ENCODE measurements around the gene POU2F2. TPM values are rescaled to one million over a fixed set of nuclear protein-coding genes. Genes with fewer than 3 reads are reported as not detected.

The POU2F2 gene
- polyA plus RNA-seq, 1 of the 3 experiments (the other 2 are of a cell fraction), result 0.49 TPM

- Histone ChIP-seq H4K20me1 (ENCODE audit: insufficient read depth) (no peaks in the 10 kb centered on the region), H3K27ac (ENCODE audit: low read depth in 2 of 2, low read length in 1 of 2) (no peak overlapping the region), H3K79me2 (ENCODE audit: insufficient read depth) (no peaks in the 10 kb centered on the region), H3F3A (replicated peaks; ENCODE audit: insufficient read depth) (peaks cover 11% of the 10 kb centered on the region), H3K4me1 (ENCODE audit: control insufficient read depth in 1 of 2, insufficient read depth in 2 of 2, low read depth in 1 of 2, low read length in 1 of 2) (peaks cover 0 to 11% of the 10 kb centered on the region in 2 experiments; a peak in 1 of 4 replicates), H3K4me3 (ENCODE audit: low read depth in 2 of 2, low read length in 1 of 2) (no peak overlapping the region), H3K36me3 (replicated peaks in 1 of 2; ENCODE audit: control insufficient read depth in 1 of 2, insufficient read depth in 2 of 2, low read length in 1 of 2) (no peaks in the 10 kb centered on the region), H3K9me3 (no peaks in the 10 kb centered on the region), H2AFZ (ENCODE audit: low read depth) (no peak overlapping the region), H3K4me2 (no peak overlapping the region), H3K9me2 (no peaks in the 10 kb centered on the region), H3K27me3 (ENCODE audit: insufficient read depth) (peaks cover 25% of the 10 kb centered on the region), H3K9ac (no peak overlapping the region)
- WGBS (ENCODE audit: low lambda C conversion rate), result 81% methylated on average over 5 of the region's 5 CpGs
- CTCF ChIA-PET, result interaction anchor here (3.9 kb wide), 1 partner anchor 42 kb away, joined by 28 read pairs; the partner anchor contains the start of gene POU2F2
- POLR2A ChIA-PET, result no interaction called here
- TF ChIP-seq, protein P1, sequence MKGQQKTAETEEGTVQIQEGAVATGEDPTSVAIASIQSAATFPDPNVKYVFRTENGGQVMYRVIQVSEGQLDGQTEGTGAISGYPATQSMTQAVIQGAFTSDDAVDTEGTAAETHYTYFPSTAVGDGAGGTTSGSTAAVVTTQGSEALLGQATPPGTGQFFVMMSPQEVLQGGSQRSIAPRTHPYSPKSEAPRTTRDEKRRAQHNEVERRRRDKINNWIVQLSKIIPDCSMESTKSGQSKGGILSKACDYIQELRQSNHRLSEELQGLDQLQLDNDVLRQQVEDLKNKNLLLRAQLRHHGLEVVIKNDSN (IDR thresholded peaks at IDR 0.05; ENCODE audit: borderline replicate concordance, low read depth), result no peak
- TF ChIP-seq RAD21 (IDR thresholded peaks at IDR 0.05; ENCODE audit: low read length), result no peak
- no peak for TF ChIP-seq RFX5 (IDR thresholded peaks at IDR 0.05; ENCODE audit: low read length)
- TF ChIP-seq, protein P2, sequence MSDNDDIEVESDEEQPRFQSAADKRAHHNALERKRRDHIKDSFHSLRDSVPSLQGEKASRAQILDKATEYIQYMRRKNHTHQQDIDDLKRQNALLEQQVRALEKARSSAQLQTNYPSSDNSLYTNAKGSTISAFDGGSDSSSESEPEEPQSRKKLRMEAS (IDR thresholded peaks at IDR 0.05; ENCODE audit: low read depth), result no peak
- no peak for TF ChIP-seq EZH2phosphoT487 (IDR thresholded peaks at IDR 0.05; ENCODE audit: borderline replicate concordance, low read depth)
- TF ChIP-seq SIN3A (IDR thresholded peaks at IDR 0.05; ENCODE audit: borderline replicate concordance, low read depth, low read length), result no peak
- no peak for TF ChIP-seq RCOR1 (IDR thresholded peaks at IDR 0.05; ENCODE audit: low read length)
- TF ChIP-seq ELF1 (IDR thresholded peaks at IDR 0.05), result no peak
- TF ChIP-seq NFIC (IDR thresholded peaks at IDR 0.05; ENCODE audit: borderline replicate concordance), result no peak
- no peak for TF ChIP-seq MXI1 (IDR thresholded peaks at IDR 0.05; ENCODE audit: low read depth, low read length)
- no peak for TF ChIP-seq CHD2 (IDR thresholded peaks at IDR 0.05; ENCODE audit: low read length, partially characterized antibody)
- no peak for TF ChIP-seq YY1 (IDR thresholded peaks at IDR 0.05; ENCODE audit: low read depth)
- no peak for TF ChIP-seq JUND (IDR thresholded peaks at IDR 0.05)
- TF ChIP-seq, protein P3, sequence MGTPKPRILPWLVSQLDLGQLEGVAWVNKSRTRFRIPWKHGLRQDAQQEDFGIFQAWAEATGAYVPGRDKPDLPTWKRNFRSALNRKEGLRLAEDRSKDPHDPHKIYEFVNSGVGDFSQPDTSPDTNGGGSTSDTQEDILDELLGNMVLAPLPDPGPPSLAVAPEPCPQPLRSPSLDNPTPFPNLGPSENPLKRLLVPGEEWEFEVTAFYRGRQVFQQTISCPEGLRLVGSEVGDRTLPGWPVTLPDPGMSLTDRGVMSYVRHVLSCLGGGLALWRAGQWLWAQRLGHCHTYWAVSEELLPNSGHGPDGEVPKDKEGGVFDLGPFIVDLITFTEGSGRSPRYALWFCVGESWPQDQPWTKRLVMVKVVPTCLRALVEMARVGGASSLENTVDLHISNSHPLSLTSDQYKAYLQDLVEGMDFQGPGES (IDR thresholded peaks at IDR 0.05; ENCODE audit: low read depth, low read length), result no peak
- TF ChIP-seq CTCF (IDR thresholded peaks at IDR 0.05), result no peak
- no peak for TF ChIP-seq EP300 (IDR thresholded peaks at IDR 0.05; ENCODE audit: borderline replicate concordance in 1 of 2, low read depth in 1 of 2, low read length in 1 of 2)
- no peak for TF ChIP-seq POLR2AphosphoS5 (IDR thresholded peaks at IDR 0.05; ENCODE audit: low read depth, low read length)
- no peak for TF ChIP-seq TAF1 (IDR thresholded peaks at IDR 0.05; ENCODE audit: borderline replicate concordance, low read depth, low read length)
- no peak for TF ChIP-seq FOSL2 (IDR thresholded peaks at IDR 0.05; ENCODE audit: borderline replicate concordance, low read depth)
- DNase-seq, result no peak
Observed at GRCh38 chr19:42173695-42174094, 41.4 kb upstream of the POU2F2 start.

Data from SK-N-SH (cell line).